IMR-90 (cell line): Measurements from ENCODE around the gene CASP8AP2. TPM values are rescaled to one million over a fixed set of nuclear protein-coding genes. Genes with fewer than 3 reads are reported as not detected.

ENCODE experiments used
- ATAC-seq: fragments of 200-7000 bp; cut with Tn5 transposase; 2 replicates; pipeline ENCODE4 v1.9.1; 2020; ENCODE audit warnings: low read depth, mild to moderate bottlenecking, moderate library complexity
- BruUV-seq: library from RNA; stranded (reverse); fragments of 400-500 nt; replicated peaks from 2 replicates; lab custom pipeline; 2021; lab: Mats Ljungman, UMichigan
- CTCF ChIA-PET: fragments of 300-600 bp; formaldehyde crosslinking; extraction: SDS; loops from one replicate; lab custom pipeline; 2021; ENCODE audit warnings: antibody characterized with exemption; lab: Yijun Ruan, JAX
- POLR2A ChIA-PET: fragments of 300-600 bp; sonication (Branson Sonifier 250); formaldehyde crosslinking; loops from one replicate; lab custom pipeline; 2022; ENCODE audit warnings: antibody characterized with exemption; ENCODE audit not compliant: unreplicated experiment; lab: Charles Lee
- DNase-seq: peaks from one replicate; pipeline ENCODE4 v3.0.0; 2013
- H2AFZ ChIP-seq: replicated peaks from 2 replicates; pipeline ENCODE3; 2013; ENCODE audit warnings: low read length, mild to moderate bottlenecking; ENCODE audit not compliant: poor library complexity
- H2AK5ac ChIP-seq: 2 replicates; pipeline ENCODE4 v1.6.1; 2013; ENCODE audit warnings: low read depth, low read length, inconsistent platforms
- H2AK9ac ChIP-seq: replicated peaks from 2 replicates; pipeline ENCODE3; 2013; ENCODE audit warnings: mild to moderate bottlenecking, low read depth, low read length, moderate library complexity; ENCODE audit not compliant: poor library complexity
- H2BK120ac ChIP-seq: 2 replicates; pipeline ENCODE4 v1.6.1; 2013; ENCODE audit warnings: low read depth, low read length, inconsistent platforms
- H2BK15ac ChIP-seq: 3 replicates; pipeline ENCODE4 v1.6.1; 2013; ENCODE audit warnings: low read depth, low read length, inconsistent platforms
- H2BK20ac ChIP-seq: 2 replicates; pipeline ENCODE4 v1.6.1; 2013; ENCODE audit warnings: low read depth, mild to moderate bottlenecking, inconsistent platforms, low read length, moderate library complexity
- H2BK5ac ChIP-seq: 2 replicates; pipeline ENCODE4 v1.6.1; 2013; ENCODE audit warnings: mild to moderate bottlenecking, low read depth, low read length, inconsistent platforms; ENCODE audit not compliant: poor library complexity, severe bottlenecking
- H3K14ac ChIP-seq: replicated peaks from 2 replicates; pipeline ENCODE4 v1.6.1; 2013; ENCODE audit warnings: low read depth, low read length, inconsistent platforms
- H3K18ac ChIP-seq: 2 replicates; pipeline ENCODE4 v1.6.1; 2013; ENCODE audit warnings: low read depth, low read length, control low read depth
- H3K23ac ChIP-seq: 2 replicates; pipeline ENCODE4 v1.6.1; 2013; ENCODE audit warnings: low read depth, low read length, inconsistent platforms
- H3K27ac ChIP-seq: 2 replicates; pipeline ENCODE4 v1.5.1; 2013; ENCODE audit warnings: mild to moderate bottlenecking, control low read depth, low read length; ENCODE audit not compliant: insufficient read depth
- H3K27me3 ChIP-seq: 2 replicates; pipeline ENCODE4 v1.6.1; 2013; ENCODE audit warnings: low read length; ENCODE audit not compliant: control insufficient read depth, insufficient read depth
- H3K36me3 ChIP-seq: 2 replicates; pipeline ENCODE4 v1.6.1; 2013; ENCODE audit warnings: low read length, mixed read lengths; ENCODE audit not compliant: control insufficient read depth, insufficient read depth
- H3K4ac ChIP-seq: 2 replicates; pipeline ENCODE4 v1.6.1; 2013; ENCODE audit warnings: low read depth, low read length, inconsistent platforms
- H3K4me1 ChIP-seq: 2 replicates; pipeline ENCODE4 v1.6.1; 2013; ENCODE audit warnings: low read length, mixed read lengths; ENCODE audit not compliant: control insufficient read depth, insufficient read depth
- H3K4me2 ChIP-seq: 2 replicates; pipeline ENCODE4 v1.6.1; 2013; ENCODE audit warnings: low read depth, mild to moderate bottlenecking, control low read depth, low read length, moderate library complexity
- H3K4me3 ChIP-seq: 2 replicates; pipeline ENCODE4 v1.5.1; 2013; ENCODE audit warnings: low read depth, mild to moderate bottlenecking, control low read depth, low read length, moderate library complexity; ENCODE audit not compliant: insufficient read depth
- H3K56ac ChIP-seq: 2 replicates; pipeline ENCODE4 v1.6.1; 2013; ENCODE audit warnings: low read length, inconsistent platforms; ENCODE audit not compliant: insufficient read depth; ENCODE audit errors: extremely low read depth
- H3K79me1 ChIP-seq, 2 experiments: 2 replicates each; pipeline ENCODE4 v1.6.1; 2013; ENCODE audit warnings: low read length in 2 of 2, inconsistent platforms in 1 of 2, low read depth in 1 of 2
- H3K9ac ChIP-seq: 2 replicates; pipeline ENCODE4 v1.6.1; 2013; ENCODE audit warnings: low read depth, low read length, control low read depth
- H3K9me1 ChIP-seq: 2 replicates; pipeline ENCODE4 v1.6.1; 2013; ENCODE audit warnings: low read length, inconsistent platforms; ENCODE audit not compliant: insufficient read depth
- H3K9me3 ChIP-seq: 2 replicates; pipeline ENCODE4 v1.6.1; 2013; ENCODE audit warnings: low read length; ENCODE audit not compliant: control insufficient read depth, insufficient read depth
- H4K20me1 ChIP-seq: 2 replicates; pipeline ENCODE4 v1.6.1; 2013; ENCODE audit warnings: low read length, inconsistent platforms; ENCODE audit not compliant: insufficient read depth
- H4K5ac ChIP-seq: 2 replicates; pipeline ENCODE4 v1.6.1; 2013; ENCODE audit warnings: mild to moderate bottlenecking, low read depth, low read length, control low read depth
- H4K8ac ChIP-seq, 2 experiments: 2 replicates each; pipeline ENCODE4 v1.6.1; 2013; ENCODE audit warnings: low read depth in 2 of 2, low read length in 2 of 2, control low read depth in 1 of 2, inconsistent platforms in 1 of 2
- H4K91ac ChIP-seq: 2 replicates; pipeline ENCODE4 v1.6.1; 2013; ENCODE audit warnings: low read depth, low read length, inconsistent platforms; ENCODE audit not compliant: insufficient read depth
- BHLHE40 ChIP-seq: fragments of 150-350 bp; IDR thresholded peaks from 2 replicates; pipeline ENCODE4 v1.6.1; 2016; ENCODE audit warnings: mild to moderate bottlenecking, low read depth, low read length
- CEBPB ChIP-seq: IDR thresholded peaks from 2 replicates; pipeline ENCODE4 v1.6.1; 2012; ENCODE audit warnings: low read depth, low read length, improper control_type of control experiment
- CHD1 ChIP-seq: IDR thresholded peaks from 2 replicates; pipeline ENCODE4 v1.6.1; 2012; ENCODE audit warnings: low read depth, low read length, improper control_type of control experiment
- CTCF ChIP-seq: conservative IDR thresholded peaks from 2 replicates; pipeline ENCODE4 v1.5.1; 2012; ENCODE audit warnings: mild to moderate bottlenecking, low read depth, low read length, improper control_type of control experiment
- ELK1 ChIP-seq: fragments of 150-350 bp; IDR thresholded peaks from 2 replicates; pipeline ENCODE4 v1.6.1; 2016; ENCODE audit warnings: low read depth, mild to moderate bottlenecking, low read length, moderate library complexity, borderline replicate concordance
- FOS ChIP-seq: fragments of 150-350 bp; IDR thresholded peaks from 2 replicates; pipeline ENCODE4 v1.6.1; 2016; ENCODE audit warnings: low read depth, low read length
- MAFK ChIP-seq: IDR thresholded peaks from 2 replicates; pipeline ENCODE4 v1.6.1; 2012; ENCODE audit warnings: low read depth, low read length, improper control_type of control experiment
- MAZ ChIP-seq: IDR thresholded peaks from 2 replicates; pipeline ENCODE4 v1.6.1; 2012; ENCODE audit warnings: low read depth, mild to moderate bottlenecking, low read length, improper control_type of control experiment, moderate library complexity, borderline replicate concordance
- MXI1 ChIP-seq: IDR thresholded peaks from 2 replicates; pipeline ENCODE4 v1.6.1; 2012; ENCODE audit warnings: low read depth, mild to moderate bottlenecking, low read length, moderate library complexity, borderline replicate concordance
- NFE2L2 ChIP-seq: fragments of 150-350 bp; IDR thresholded peaks from 2 replicates; pipeline ENCODE4 v1.6.1; 2016; ENCODE audit warnings: low read depth, mild to moderate bottlenecking, low read length
- POLR2A ChIP-seq: IDR thresholded peaks from 2 replicates; pipeline ENCODE4 v1.6.1; 2012; ENCODE audit warnings: mild to moderate bottlenecking, low read depth, low read length
- RAD21 ChIP-seq: IDR thresholded peaks from 2 replicates; pipeline ENCODE4 v1.6.1; 2012; ENCODE audit warnings: low read length, improper control_type of control experiment
- RCOR1 ChIP-seq: IDR thresholded peaks from 2 replicates; pipeline ENCODE4 v1.6.1; 2012; ENCODE audit warnings: mild to moderate bottlenecking, low read length, improper control_type of control experiment; ENCODE audit not compliant: insufficient replicate concordance
- RFX5 ChIP-seq: IDR thresholded peaks from 2 replicates; pipeline ENCODE4 v1.8.0; 2012; ENCODE audit warnings: low read depth, mild to moderate bottlenecking, low read length, moderate library complexity
- SMC3 ChIP-seq: fragments of 150-350 bp; IDR thresholded peaks from 2 replicates; pipeline ENCODE4 v1.6.1; 2016; ENCODE audit warnings: low read depth, mild to moderate bottlenecking, antibody characterized with exemption, low read length, moderate library complexity
- WGBS, 2 experiments: methylation state at CpG; one replicate each; pipeline versions ENCODE4 v1.1.5 to v1.1.7; 2013; ENCODE audit warnings: missing lambda C conversion rate in 2 of 2; ENCODE audit not compliant: insufficient read length in 1 of 2; ENCODE audit errors: extremely low coverage in 2 of 2; 5-methylcytosine and 5-hydroxymethylcytosine counted together
- dilution Hi-C: fragments of 300-500 bp; cut with HindIII; formaldehyde crosslinking; loops from one replicate; pipeline ENCODE4 v1.14.3; 2018; ENCODE audit warnings: low sequenced_read_pairs; ENCODE audit not compliant: unreplicated experiment
- in situ Hi-C: fragments of 300-500 bp; cut with MboI; formaldehyde crosslinking; loops from 3 replicates; pipeline ENCODE4 v1.14.3; 2019; ENCODE audit warnings: low sequenced_read_pairs, inconsistent platforms, mixed read lengths
- intact Hi-C: fragments of 100-400 bp; cut with micrococcal nuclease; formaldehyde crosslinking; loops from 2 replicates; pipeline ENCODE4 v1.10.0; 2022
- polyA plus RNA-seq, 3 experiments: library from polyadenylated mRNA; depleted of rRNA; stranded (reverse); fragments of >200 nt; gene quantifications; 2 replicates each; pipeline ENCODE4 v1.2.3, GENCODE V29; 2012; ENCODE audit warnings: low replicate concordance in 1 of 3
- total RNA-seq: library from RNA; depleted of rRNA; stranded (reverse); fragments of >200 nt; gene quantifications from 2 replicates; pipeline ENCODE4 v1.2.3, GENCODE V29; 2012
- TF ChIP-seq, protein P1 (sequence below): fragments of 150-350 bp; IDR thresholded peaks from 2 replicates; pipeline ENCODE4 v1.6.1; 2017; ENCODE audit warnings: mild to moderate bottlenecking, antibody characterized with exemption, low read length, low read depth

Gene CASP8AP2
- total and polyA plus RNA-seq, 2 of the 4 experiments (the other 2 are of a cell fraction), result 5.0 to 11.1 TPM

- no peak for ATAC-seq
- peaks cover 15 to 20% of the 10 kb centered on the region in 2 experiments for H3K79me1 ChIP-seq
- no peak overlapping the region for H3K18ac ChIP-seq
- in situ Hi-C loops (no loop called here), intact Hi-C loops (no loop called here), dilution Hi-C loops (no loop called here)
- H2BK15ac ChIP-seq, result no peak overlapping the region
- no peak overlapping the region for H3K9ac ChIP-seq
- H3K4me3 ChIP-seq, result no peak overlapping the region
- no peak overlapping the region for H2AK5ac ChIP-seq
- POLR2A ChIA-PET, result no interaction called here
- H4K8ac ChIP-seq, result no peak overlapping the region
- H3K27me3 ChIP-seq, result no peaks in the 10 kb centered on the region
- no peak overlapping the region for H3K4ac ChIP-seq
- H3K27ac ChIP-seq, result no peak overlapping the region
- no peak overlapping the region for H2BK20ac ChIP-seq
- BruUV-seq, result no TSS peak
- no peak overlapping the region for H4K5ac ChIP-seq
- no peak overlapping the region for H2BK120ac ChIP-seq
- H3K23ac ChIP-seq, result no peak overlapping the region
- peaks cover 4% of the 10 kb centered on the region; the same call in 1 of the 2 replicates for H4K20me1 ChIP-seq
- no peak overlapping the region for H3K4me2 ChIP-seq
- no peak for DNase-seq
- H3K56ac ChIP-seq, result no peak overlapping the region
- H2AFZ ChIP-seq, result no peak overlapping the region
- H3K4me1 ChIP-seq, result no peaks in the 10 kb centered on the region
- no peak overlapping the region for H2BK5ac ChIP-seq
- no peak overlapping the region for H3K14ac ChIP-seq
- no peak for TF ChIP-seq CTCF
- no peak for TF ChIP-seq MAZ
- no peak for TF ChIP-seq RAD21
- TF ChIP-seq MXI1, result no peak
- no peak for TF ChIP-seq BHLHE40
- TF ChIP-seq CEBPB, result no peak
- TF ChIP-seq, protein P1, sequence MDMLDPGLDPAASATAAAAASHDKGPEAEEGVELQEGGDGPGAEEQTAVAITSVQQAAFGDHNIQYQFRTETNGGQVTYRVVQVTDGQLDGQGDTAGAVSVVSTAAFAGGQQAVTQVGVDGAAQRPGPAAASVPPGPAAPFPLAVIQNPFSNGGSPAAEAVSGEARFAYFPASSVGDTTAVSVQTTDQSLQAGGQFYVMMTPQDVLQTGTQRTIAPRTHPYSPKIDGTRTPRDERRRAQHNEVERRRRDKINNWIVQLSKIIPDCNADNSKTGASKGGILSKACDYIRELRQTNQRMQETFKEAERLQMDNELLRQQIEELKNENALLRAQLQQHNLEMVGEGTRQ, result no peak
- no peak for TF ChIP-seq SMC3
- no peak for TF ChIP-seq FOS
- TF ChIP-seq POLR2A, result no peak
- no peak for TF ChIP-seq ELK1
- no peak for TF ChIP-seq NFE2L2
- TF ChIP-seq RCOR1, result no peak
- no peak for TF ChIP-seq CHD1
- TF ChIP-seq MAFK, result no peak
- TF ChIP-seq RFX5, result no peak
- no peaks in the 10 kb centered on the region; the same call in 1 of the 2 replicates for H3K9me1 ChIP-seq
- peaks cover 6% of the 10 kb centered on the region for H3K36me3 ChIP-seq
- no peak overlapping the region for H4K91ac ChIP-seq
- H3K9me3 ChIP-seq, result no peaks in the 10 kb centered on the region
- 92% methylated on average over 4 of the region's 10 CpGs; no CpG with 5 or more reads in 1 of the 2 experiments for WGBS, 2 experiments
- CTCF ChIA-PET, result no interaction called here
- H2AK9ac ChIP-seq, result no peak overlapping the region
These were observed 26.4 kb upstream of the CASP8AP2 start for GRCh38 chr6:89803271-89803670.
